GM19035 (cell line): ENCODE measurements around the gene ENO2.
"Not testable (repeated sequence)": the region's sequence is repeated elsewhere in the genome, so short reads cannot be mapped to it uniquely, and the experiment has no call there.

ENCODE experiments used
- ATAC-seq: cut with Tn5 transposase; IDR thresholded peaks from one replicate; pipeline ENCODE4 v1.9.1; 2021; ENCODE audit not compliant: unreplicated experiment

ENO2 gene

DNA sequence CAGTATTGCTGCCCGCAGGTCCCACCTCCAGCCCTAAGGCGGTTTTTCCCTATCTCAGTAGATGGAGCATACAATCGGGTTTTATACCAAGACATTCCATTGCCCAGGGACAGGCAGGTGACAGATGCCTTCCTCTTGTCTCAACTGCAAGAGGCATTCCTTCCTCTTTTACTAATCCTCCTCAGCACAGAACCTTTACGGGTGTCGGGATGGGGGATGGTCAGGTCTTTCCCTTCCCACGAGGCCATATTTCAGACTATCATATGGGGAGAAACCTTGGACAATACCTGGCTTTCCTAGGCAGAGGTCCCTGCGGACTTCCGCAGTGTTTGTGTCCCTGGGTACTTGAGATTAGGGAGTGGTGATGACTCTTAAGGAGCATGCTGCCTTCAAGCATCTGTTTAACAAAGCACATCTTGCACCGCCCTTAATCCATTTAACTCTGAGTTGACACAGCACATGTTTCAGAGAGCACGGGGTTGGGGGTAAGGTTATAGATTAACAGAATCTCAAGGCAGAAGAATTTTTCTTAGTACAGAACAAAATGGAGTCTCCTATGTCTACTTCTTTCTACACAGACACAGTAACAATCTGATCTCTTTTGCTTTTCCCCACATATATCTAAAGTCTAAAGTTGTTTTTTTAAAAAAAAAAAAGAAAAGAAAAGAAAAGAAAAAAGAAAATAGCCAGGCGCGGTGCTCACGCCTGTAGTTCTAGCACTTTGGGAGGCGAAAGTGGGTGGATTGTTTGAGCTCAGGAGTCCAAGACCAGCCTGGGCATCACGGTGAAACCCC lies 28.0 kb upstream of the ENO2 start:
- not testable (repeated sequence) for ATAC-seq

DNA sequence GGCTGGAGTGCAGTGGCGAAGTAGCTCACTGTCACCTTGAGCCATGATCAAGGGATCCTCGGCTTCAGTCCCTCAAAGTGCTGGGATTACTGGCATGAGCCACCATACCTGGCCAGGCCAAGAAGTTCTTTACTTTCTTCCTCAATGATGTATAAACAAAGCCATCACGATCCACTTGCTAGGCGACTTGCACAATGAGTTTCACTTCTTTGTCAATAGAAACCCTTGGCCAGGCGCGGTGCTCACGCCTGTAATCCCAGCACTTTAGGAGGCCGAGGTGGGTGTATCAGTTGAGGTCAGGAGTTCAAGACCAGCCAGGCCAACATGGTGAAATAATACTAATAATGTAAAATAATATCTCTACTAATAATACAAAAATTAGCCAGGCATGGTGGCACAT lies 26.9 kb upstream of the ENO2 start:
- no peak for ATAC-seq

DNA sequence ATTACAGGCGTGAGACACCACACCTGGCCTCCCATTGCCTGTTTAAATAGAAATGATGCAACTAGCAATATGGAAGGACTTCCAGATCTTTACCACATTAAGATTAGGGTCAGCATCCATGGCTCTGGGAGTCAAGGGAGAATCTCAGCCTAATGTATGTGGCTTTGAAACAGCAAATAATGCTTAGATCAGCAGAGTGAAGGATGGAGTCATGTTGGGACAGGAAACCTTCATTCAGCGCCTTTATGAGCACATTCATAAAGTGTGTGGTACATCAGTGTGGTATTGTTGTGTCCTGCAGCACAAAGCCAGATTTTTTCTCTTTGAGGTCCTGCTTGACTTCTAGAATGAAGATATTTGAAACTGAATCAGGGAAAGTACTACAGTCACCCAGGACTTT lies 26.0 kb upstream of the ENO2 start:
- no peak for ATAC-seq

DNA sequence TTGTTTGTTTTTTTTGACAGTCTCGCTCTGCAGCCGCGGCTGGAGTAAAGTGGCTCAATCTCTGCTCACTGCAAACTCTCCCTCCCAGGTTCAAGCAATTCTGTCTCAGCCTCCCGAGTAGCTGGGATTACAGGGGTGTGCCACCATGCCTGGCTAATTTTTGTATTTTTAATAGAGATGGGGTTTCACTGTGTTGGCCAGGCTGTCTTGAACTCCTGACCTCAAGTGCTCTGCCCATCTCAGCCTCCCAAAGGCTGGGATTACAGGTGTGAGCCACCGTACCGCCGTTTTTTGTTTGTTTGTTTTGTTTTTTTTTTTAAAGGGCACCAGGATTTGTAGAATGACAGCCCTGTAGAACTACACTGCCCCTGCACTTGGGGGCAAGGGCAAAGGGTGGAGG lies 25.6 kb upstream of the ENO2 start:
- not testable (repeated sequence) for ATAC-seq

GRCh38 chr12:6889775-6890573 lies 24.4 kb upstream of the ENO2 start:
- ATAC-seq: not testable (repeated sequence)

DNA sequence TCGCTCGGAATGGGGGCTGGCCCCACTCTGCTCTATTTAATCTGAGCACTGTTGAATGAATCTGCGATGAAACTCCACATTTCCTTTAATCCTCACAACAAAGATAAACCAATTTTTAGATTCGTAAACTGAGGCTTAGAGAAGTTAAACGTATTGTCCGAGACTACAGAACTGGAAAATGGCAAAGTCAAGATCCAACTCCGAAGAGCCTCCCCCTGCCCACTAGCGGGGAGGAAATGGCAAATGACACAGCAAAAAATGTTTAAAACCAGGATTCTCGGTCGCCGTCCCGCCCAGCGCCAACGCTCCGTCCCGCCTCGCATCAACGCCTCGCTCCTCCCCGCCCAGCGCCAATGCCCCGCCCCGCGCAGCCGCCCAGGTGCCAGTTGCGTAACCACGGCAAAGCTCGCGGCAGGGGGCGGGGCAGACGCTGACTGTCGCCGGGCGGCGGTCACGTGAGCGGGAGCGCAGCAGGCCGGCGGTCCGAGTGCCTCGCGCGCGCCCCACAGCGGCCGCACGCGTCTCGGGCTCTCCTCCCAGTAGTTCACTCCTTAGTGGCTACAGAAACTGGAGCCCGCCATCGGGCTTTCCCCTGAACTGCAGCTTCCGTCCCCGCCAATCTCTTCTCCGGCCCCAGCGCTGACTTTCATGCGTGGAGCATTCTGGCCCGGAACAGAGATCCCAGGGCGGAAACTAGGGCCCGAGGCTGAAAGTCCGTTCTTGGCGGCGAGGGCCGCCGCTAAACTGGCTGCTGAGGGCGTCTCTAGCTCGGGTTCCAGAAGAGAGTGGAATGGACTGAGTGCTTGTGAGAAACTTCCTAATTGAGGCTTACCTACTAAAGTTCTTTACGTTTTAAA lies 23.4 kb upstream of the ENO2 start:
- ATAC-seq: peak; percentile 98

DNA sequence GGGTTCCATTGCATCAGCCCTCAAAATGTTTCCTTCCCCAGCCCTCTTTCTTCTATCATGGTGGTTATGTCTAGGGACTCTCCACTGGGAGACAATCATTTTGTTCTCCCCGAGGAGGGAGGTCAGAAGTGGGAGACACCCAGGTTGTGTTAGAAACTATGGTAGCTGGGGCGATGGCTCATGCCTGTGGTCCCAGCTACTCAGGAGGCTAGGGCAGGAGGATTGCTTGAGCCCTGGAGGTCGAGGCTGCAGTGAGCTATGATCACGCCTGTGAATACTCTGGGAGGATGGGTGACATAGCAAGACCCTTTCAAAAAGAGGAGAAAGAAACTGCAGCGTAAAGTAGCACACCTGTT lies 22.8 kb upstream of the ENO2 start:
- peak; percentile 2 for ATAC-seq

DNA sequence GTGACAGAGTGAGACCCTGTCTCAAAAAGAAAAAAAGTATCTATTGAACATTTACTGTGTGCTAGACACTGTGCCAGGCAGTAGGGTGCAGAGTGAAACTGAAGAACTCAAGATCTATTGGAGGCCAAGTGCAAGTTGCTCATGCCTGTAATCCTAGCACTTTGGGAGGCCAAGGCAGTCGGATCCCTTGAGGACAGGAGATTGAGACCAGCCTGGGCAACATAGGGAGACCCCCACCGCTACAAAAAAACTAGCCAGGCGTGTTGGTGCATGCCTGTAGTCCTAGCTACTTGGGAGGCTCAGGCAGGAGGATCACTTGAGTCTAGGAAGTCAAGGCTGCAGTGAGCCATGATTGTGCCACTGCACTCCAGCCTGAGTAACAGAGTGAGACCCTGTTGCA lies 21.7 kb upstream of the ENO2 start:
- not testable (repeated sequence) for ATAC-seq

DNA sequence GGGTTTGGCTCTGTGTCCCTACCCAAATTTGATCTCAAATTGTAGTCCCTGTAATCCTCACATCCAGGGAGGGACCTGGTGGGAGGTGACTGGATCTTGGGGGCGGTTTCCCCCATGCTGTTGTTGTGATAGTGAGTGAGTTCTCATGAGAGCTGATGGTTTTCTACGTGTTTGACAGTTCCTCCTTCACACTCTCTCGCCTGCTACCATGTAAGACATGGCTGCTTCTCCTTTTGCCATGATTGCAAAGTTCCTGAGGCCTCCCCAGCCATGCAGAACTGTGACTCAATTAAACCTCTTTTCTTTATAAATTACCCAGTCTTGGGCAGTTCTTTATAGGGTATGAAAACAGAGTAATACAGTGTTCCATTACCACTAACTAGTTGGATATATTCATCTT lies 20.1 kb upstream of the ENO2 start:
- ATAC-seq: no peak

DNA sequence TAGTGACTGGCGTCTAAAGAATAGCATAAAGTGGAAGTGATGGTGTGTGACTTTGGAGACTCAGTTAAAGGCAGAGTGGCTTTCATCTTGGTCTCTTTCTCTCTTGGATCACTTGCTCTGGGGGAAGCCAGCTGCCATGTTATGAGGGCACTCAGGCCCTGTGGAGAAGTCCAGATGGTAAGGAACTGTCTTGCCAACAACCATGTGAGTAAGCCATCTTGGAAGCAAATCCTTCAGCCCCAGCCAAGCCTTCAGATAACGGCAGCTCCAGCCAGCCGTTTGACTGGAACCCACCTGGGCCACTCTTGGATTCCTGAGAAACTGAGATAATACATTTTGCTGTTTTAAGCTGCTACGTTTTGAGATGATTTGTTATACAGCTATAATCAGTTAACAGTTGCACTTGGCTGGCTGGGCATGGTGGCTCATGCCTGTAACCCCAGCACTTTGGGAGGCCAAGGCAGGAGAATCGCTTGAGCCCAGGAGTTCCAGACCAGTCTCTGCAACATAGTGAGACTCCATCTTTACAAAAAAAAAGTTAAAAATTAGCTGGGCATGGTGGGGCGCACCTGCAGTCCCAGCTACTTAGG lies 17.4 kb upstream of the ENO2 start:
- ATAC-seq: no peak

- ATAC-seq: no peak
Observed at GRCh38 chr12:6899427-6899826, 15.0 kb upstream of the ENO2 start.

DNA sequence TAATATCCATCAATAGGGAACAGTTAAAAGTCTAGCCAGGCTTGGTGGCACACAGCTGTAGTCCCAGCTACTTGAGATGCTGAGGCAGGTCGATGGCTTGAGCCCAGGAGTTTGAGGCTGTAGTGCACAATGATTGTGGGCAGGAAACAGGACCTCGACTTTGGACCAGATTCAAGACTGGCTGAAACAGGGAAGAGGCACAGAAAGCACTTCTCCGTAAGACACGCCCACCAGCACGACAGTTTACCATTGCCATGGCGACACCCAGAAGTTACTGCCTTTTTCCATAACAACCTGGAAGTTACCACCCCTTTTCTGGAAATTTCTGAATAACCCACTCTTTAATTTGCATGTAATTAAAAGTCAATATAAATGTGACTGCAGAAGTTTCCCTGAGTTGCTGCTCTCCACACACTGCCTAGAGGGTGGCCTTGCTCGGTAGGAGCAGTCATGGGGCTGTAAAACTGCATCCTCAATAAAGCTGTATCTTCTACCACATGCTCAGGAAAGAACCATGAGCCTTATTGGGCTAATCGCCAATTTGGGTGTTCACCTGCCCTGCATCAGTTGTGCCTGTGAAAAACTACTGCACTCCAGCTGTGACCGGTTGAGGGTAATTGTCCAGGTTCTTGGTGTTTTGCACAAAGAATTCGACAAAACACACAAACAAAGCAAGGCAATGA lies 14.4 kb upstream of the ENO2 start:
- ATAC-seq: no peak

- ATAC-seq: no peak
Observed at GRCh38 chr12:6902448-6902847, 11.9 kb upstream of the ENO2 start.

DNA sequence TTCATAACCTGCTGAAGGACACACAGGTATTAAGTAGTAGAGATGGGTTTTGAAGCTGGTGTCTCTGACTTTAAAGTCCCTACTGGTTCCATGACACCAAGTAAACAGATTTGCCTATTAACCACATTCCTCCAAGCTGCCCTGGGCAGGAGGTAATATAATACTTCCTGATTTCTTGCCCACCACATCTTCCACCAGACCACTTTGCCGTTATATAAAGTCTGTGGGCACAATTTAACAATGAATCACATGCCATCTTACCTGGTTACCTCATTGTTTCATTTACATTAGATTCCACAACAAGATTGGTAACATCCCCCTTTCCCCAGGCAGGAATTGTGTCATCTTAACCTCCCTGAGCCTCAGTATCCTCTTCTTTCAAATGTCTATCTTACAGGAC lies 10.7 kb upstream of the ENO2 start:
- no peak for ATAC-seq

DNA sequence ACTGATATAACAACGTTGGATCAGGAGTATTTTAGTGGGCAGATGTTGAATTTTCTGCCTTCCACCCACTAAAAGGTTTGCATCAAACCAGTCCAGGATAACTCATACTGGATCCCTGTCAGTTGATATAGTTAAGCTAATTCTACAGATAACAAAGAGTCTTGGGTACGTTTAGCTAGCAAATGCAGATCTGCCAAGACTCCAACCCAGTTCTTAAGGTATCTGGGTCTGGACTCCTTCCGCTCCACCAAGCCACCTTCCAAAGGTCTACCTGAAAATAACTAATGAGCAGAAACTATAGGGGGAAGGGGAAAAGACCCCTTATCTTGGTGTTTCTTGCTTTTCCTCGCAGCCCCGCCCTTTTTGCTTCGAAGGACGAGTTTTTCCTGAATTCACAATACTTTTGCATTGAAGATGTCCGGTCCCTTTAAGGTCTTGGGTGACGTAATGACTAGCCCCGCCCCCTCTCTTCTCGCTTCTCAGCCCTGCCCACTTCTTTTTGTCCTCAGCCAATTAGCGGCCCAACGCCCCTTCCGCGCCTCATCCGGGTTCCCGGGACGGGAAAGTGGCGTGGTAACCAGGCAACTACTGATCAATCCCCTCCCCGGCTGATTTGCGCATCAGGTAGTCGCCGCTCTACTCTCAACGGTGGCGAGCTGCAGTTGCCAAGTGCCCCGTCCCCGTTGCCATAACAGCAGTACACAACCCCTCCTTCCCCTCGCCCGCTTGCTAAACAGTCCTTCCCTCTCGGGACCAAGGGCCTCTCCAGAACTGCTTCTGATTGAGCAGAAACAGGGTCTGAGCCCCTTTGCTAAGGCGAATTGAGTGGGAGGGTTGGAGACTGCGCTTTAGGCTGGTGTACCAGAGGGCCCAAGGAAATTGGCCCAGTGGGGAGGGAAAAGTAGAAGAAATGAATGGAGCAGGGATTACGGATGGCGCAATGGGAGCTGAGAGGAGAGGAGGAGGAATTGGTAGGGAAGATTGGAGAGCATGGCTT lies 9.8 kb upstream of the ENO2 start, which contains the start of gene LRRC23:
Gene LRRC23 (plus strand): TSS at position 543 of the 997 bp plus-strand sequence. CDS start 812 bp downstream, outside the sequence.
- ATAC-seq: peak; percentile 96

DNA sequence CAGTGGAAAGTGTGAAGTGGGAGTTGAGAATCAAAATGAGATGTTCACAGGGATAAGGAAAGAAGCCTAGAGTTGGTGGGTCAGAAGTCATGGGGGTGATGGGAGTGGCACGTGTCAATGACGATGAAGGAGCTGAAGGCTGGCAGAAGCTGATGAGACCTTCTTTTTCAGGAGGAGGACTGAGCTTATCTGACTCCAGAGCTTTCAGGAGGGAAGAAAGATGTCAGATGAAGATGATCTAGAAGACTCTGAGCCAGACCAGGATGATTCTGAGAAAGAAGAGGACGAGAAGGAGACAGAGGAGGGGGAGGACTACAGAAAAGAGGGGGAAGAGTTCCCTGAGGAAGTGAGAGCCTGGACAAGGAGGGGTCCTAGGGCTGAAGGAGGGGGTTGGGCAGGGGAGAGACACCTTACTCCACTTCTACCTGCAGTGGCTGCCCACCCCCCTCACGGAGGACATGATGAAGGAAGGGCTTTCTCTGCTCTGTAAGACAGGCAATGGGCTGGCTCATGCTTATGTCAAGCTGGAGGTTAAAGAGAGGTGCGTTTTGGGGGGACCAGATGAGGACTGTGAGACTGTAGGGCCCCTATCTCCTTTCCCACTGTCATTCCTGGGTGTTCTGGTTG lies 8.9 kb upstream of the ENO2 start:
- no peak for ATAC-seq

- not testable (repeated sequence) for ATAC-seq
Observed at GRCh38 chr12:6908141-6908540, 6.2 kb upstream of the ENO2 start.

DNA sequence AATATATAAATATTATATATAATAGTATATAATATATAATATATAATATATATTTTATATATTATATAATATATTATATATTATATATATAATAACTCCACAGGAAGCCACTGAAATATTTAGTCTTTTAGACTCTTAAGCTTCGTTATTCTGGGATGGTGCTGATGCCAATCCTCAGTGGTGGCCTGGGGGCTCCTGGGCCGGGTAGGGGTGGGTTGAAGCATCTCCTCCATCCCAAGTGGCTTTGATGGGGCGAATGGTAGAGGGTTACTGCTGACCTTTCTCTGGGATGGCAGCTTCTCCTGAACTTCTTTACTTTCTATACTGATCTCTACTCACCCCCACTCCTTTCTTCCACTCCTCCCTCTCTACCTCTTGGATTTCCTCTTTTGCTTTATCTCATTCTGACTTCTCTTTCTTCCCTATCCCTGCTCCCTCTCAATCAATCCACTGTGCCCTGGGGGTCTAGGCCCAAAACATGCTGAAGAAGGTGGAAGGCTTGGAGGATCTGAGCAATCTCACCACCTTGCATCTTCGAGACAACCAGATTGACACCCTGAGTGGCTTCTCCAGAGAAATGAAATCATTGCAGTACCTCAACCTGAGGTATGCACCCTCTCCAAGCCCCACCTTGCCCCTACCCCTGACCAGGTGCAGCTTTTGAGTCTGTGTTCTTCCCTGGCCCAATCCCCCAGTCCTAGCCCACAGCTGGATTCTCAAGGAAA lies 4.8 kb upstream of the ENO2 start:
- no peak for ATAC-seq
